ENCODE results near the gene SCLT1.

DNA sequence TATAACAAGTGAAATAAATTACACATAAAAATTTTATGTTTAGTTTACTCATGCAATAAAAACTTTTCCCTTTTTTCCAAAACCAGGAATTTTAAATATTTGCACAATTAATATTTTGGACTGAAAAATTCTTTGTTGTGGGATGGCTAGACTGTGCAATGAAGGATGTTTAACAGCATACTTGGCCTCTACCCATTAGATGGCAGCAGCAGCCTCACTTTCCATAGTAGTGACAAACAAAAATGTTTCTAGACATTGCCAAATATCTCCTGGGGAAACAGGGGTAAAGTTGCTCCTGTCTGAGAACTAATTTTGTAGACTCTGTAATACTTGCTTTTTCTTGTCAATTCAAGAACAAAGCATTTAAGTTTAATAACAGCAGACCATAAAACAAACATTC lies 49.8 kb downstream of the SCLT1 start:
- TF ChIP-seq, protein P1, sequence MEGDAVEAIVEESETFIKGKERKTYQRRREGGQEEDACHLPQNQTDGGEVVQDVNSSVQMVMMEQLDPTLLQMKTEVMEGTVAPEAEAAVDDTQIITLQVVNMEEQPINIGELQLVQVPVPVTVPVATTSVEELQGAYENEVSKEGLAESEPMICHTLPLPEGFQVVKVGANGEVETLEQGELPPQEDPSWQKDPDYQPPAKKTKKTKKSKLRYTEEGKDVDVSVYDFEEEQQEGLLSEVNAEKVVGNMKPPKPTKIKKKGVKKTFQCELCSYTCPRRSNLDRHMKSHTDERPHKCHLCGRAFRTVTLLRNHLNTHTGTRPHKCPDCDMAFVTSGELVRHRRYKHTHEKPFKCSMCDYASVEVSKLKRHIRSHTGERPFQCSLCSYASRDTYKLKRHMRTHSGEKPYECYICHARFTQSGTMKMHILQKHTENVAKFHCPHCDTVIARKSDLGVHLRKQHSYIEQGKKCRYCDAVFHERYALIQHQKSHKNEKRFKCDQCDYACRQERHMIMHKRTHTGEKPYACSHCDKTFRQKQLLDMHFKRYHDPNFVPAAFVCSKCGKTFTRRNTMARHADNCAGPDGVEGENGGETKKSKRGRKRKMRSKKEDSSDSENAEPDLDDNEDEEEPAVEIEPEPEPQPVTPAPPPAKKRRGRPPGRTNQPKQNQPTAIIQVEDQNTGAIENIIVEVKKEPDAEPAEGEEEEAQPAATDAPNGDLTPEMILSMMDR (conservative IDR thresholded peaks at IDR 0.05; ENCODE audit: low read depth, low read length) = peak; percentile 52
- TF ChIP-seq EZH2phosphoT487 (IDR thresholded peaks at IDR 0.05; ENCODE audit: borderline replicate concordance, low read length) = no peak

Data from PC-3 (cell line).